Measurements from ENCODE around the gene AHDC1.

Gene AHDC1

DNA sequence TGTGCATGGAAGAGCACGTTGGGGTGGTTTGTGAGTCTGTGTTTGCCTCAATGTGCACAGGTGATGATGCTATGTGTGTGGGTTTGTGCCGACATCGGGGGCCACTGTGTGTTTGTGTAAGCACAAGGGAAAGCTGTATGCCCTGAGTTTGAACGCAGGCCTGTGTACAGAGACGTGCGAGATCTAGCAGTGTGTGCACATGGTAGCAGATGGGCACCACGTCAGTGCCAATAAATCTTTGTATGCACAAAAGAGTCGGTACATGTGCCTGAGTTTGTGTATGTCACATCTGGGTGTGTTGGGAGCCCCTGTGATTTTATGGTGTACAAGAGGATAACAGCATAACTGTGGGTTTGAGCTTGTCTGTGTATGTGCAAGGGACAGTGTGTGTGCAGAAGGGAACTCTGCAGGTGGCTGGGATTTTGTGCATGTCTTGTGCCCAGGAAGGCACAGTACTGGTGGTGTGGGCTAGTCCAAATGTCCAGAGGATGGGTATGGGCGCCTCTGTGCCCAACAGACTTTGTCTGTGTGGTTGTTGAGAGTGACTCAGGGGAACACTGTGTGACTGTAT is 82.0 kb downstream of the AHDC1 start:
- Histone ChIP-seq H2BK15ac (replicated peaks; ENCODE audit: low read depth) (no peak overlapping the region), H3K4ac (ENCODE audit: low read depth, low read length) (no peak overlapping the region), H3K79me2 (ENCODE audit: control insufficient read depth, insufficient read depth, low read length) (no peaks in the 10 kb centered on the region), H3K79me1 (ENCODE audit: low read length) (no peaks in the 10 kb centered on the region), H3K4me3 (ENCODE audit: low read length) (no peak overlapping the region), H3K56ac (ENCODE audit: low read length) (no peak overlapping the region), H3K23ac (ENCODE audit: low read length) (no peak overlapping the region), H2BK5ac (ENCODE audit: low read length) (no peak overlapping the region), H4K8ac (ENCODE audit: low read depth, low read length) (no peak overlapping the region), H3K4me2 (ENCODE audit: low read length) (no peak overlapping the region), H3K18ac (ENCODE audit: low read length) (no peak overlapping the region), H3K27ac (ENCODE audit: low read depth, low read length) (no peak overlapping the region), H2AK5ac (ENCODE audit: low read length) (no peak overlapping the region), H3K4me1 (ENCODE audit: control insufficient read depth, low read depth, low read length) (peaks cover 19% of the 10 kb centered on the region), H4K5ac (ENCODE audit: low read length) (no peak overlapping the region), H3K27me3 (ENCODE audit: insufficient read depth, low read length, poor library complexity) (no peaks in the 10 kb centered on the region), H2BK120ac (ENCODE audit: low read depth, low read length) (no peak overlapping the region), H3K36me3 (ENCODE audit: control insufficient read depth, insufficient read depth, low read length) (no peaks in the 10 kb centered on the region), H3K9ac (ENCODE audit: low read length) (no peak overlapping the region)
- no CpG with 5 or more reads among the region's 9 CpGs for WGBS (ENCODE audit: extremely low coverage, insufficient coverage, low lambda C conversion rate)
- DNase-seq = no peak

DNA sequence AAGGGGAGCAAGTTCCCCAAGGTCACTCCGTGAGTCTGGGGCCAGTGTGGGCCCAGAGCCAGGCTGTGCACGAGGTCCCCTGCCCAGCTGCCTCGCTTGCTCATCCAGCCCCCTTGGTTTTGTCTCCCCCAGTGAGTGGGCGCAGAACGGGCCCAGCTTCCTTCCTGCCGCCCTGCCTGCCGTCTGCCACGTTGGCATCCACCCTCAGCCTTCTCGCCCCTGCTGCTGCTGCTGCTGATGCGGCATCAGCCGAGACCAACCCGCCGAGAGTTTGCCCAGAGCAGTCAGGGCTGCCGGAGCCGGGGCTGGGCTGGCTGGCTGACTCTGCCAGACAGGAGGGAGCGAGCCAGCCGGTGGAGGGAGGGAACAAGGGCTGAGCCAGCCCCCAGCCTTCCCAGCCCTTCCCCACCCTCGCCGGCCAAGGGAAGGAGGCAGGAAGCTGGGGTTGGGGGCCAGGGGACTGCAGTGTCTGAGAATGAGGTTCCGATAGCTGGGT is 82.6 kb downstream of the AHDC1 start:
- H3K27ac ChIP-seq (ENCODE audit: low read depth, low read length) = no peak overlapping the region
- peaks cover 16% of the 10 kb centered on the region for H3K4me1 ChIP-seq (ENCODE audit: control insufficient read depth, low read depth, low read length)
- WGBS (ENCODE audit: extremely low coverage, insufficient coverage, low lambda C conversion rate) = no CpG with 5 or more reads among the region's 20 CpGs

DNA sequence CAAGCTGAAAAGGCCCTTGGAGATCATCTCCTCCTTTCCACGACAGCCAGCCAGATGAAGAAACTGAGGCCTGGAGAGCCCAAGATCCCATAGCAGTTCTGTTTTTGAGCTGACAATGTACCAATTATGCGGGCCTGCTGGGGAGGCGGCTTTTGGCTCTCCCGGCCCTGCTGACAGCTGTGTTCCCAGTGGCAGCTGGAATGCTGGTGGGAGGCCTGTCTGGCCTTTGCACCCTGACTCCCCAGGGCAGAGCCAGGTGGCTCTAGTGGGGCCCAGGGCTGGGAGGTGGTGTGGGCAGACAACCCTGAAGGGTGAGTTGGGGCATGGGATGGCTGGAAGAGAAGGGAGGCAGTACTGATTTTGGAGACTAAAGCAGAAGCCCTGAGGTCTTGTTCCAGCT is 83.3 kb downstream of the AHDC1 start:
- Histone ChIP-seq H4K8ac (ENCODE audit: low read depth, low read length) (no peak overlapping the region), H3K27ac (ENCODE audit: low read depth, low read length) (no peak overlapping the region), H3K9ac (ENCODE audit: low read length) (no peak overlapping the region), H3K4me1 (ENCODE audit: control insufficient read depth, low read depth, low read length) (peaks cover 12% of the 10 kb centered on the region), H2BK5ac (ENCODE audit: low read length) (no peak overlapping the region), H3K79me1 (ENCODE audit: low read length) (no peaks in the 10 kb centered on the region), H2AK5ac (ENCODE audit: low read length) (no peak overlapping the region), H3K4me2 (ENCODE audit: low read length) (no peak overlapping the region), H4K5ac (ENCODE audit: low read length) (no peak overlapping the region), H3K4me3 (ENCODE audit: low read length) (no peak overlapping the region), H3K18ac (ENCODE audit: low read length) (no peak overlapping the region), H2BK15ac (replicated peaks; ENCODE audit: low read depth) (no peak overlapping the region), H3K36me3 (ENCODE audit: control insufficient read depth, insufficient read depth, low read length) (no peaks in the 10 kb centered on the region), H3K27me3 (ENCODE audit: insufficient read depth, low read length, poor library complexity) (no peaks in the 10 kb centered on the region), H3K79me2 (ENCODE audit: control insufficient read depth, insufficient read depth, low read length) (no peaks in the 10 kb centered on the region), H3K4ac (ENCODE audit: low read depth, low read length) (no peak overlapping the region), H3K23ac (ENCODE audit: low read length) (no peak overlapping the region), H2BK120ac (ENCODE audit: low read depth, low read length) (no peak overlapping the region), H3K56ac (ENCODE audit: low read length) (no peak overlapping the region)
- no CpG with 5 or more reads among the region's 4 CpGs for WGBS (ENCODE audit: extremely low coverage, insufficient coverage, low lambda C conversion rate)
- no peak for DNase-seq

More for the DNA sequence above, 82.6 kb downstream of the AHDC1 start:
- Histone ChIP-seq H3K79me1 (ENCODE audit: low read length) (no peaks in the 10 kb centered on the region), H3K23ac (ENCODE audit: low read length) (no peak overlapping the region), H3K4ac (ENCODE audit: low read depth, low read length) (no peak overlapping the region), H3K56ac (ENCODE audit: low read length) (no peak overlapping the region), H2BK15ac (replicated peaks; ENCODE audit: low read depth) (no peak overlapping the region), H4K5ac (ENCODE audit: low read length) (no peak overlapping the region), H2BK5ac (ENCODE audit: low read length) (no peak overlapping the region), H3K79me2 (ENCODE audit: control insufficient read depth, insufficient read depth, low read length) (no peaks in the 10 kb centered on the region), H3K36me3 (ENCODE audit: control insufficient read depth, insufficient read depth, low read length) (no peaks in the 10 kb centered on the region), H3K27me3 (ENCODE audit: insufficient read depth, low read length, poor library complexity) (no peaks in the 10 kb centered on the region), H2AK5ac (ENCODE audit: low read length) (no peak overlapping the region), H4K8ac (ENCODE audit: low read depth, low read length) (no peak overlapping the region), H2BK120ac (ENCODE audit: low read depth, low read length) (no peak overlapping the region), H3K9ac (ENCODE audit: low read length) (no peak overlapping the region), H3K4me3 (ENCODE audit: low read length) (no peak overlapping the region), H3K4me2 (ENCODE audit: low read length) (no peak overlapping the region), H3K18ac (ENCODE audit: low read length) (no peak overlapping the region)
- DNase-seq = no peak

DNA sequence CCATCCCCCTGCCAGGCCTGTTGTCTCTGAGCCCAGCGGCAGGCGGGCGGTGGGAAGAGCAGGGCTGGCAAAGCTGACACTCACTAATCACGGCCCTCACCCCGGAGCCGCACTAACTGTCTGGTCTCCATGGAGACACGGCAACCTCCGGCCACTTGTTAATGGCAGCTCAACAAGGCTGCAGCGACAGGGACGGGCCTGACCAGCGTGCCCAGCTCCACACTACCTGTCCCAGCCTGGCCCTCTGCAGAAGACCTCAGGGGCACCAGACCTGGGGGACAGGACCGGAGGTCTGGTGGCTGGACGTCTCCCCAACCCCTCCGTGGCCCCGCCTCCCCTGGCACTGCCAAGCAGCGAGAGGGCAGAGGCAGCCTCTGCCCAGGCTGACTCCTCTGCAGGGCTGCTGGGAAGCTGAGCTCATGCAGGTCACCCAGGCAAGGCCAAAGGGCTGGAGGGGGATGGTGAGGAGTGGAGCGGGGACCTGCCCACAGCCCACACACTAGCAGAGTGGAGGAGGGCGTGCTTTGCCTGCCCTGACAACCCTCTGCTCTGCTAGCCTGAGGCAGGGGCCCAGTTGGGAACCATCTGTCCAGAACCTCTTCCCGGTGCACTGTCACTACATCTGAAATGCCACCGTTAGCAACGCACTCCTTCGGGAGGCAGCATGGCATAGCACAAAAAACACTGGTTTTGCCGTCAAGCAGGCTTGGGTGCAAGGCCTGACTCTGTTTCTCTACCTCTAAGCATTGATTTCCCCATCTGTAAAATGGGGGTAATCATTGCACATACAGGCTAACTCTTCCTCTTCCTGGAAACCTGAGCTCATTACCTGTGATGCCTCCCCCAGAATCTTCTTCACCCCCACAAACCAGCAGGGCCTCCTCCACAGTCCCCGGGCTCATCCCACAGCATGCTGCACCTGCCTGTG is 84.3 kb downstream of the AHDC1 start:
- H3K4ac ChIP-seq (ENCODE audit: low read depth, low read length) = no peak overlapping the region
- no peaks in the 10 kb centered on the region for H3K79me2 ChIP-seq (ENCODE audit: control insufficient read depth, insufficient read depth, low read length)
- peaks cover 9% of the 10 kb centered on the region for H3K4me1 ChIP-seq (ENCODE audit: control insufficient read depth, low read depth, low read length)
- no peak overlapping the region for H2AK5ac ChIP-seq (ENCODE audit: low read length)
- H3K36me3 ChIP-seq (ENCODE audit: control insufficient read depth, insufficient read depth, low read length) = no peaks in the 10 kb centered on the region
- H2BK15ac ChIP-seq (replicated peaks; ENCODE audit: low read depth) = no peak overlapping the region
- no peak overlapping the region for H3K18ac ChIP-seq (ENCODE audit: low read length)
- peak; percentile 69 for DNase-seq
- no peak overlapping the region for H4K5ac ChIP-seq (ENCODE audit: low read length)
- H3K27ac ChIP-seq (ENCODE audit: low read depth, low read length) = no peak overlapping the region
- H3K4me3 ChIP-seq (ENCODE audit: low read length) = no peak overlapping the region
- H2BK5ac ChIP-seq (ENCODE audit: low read length) = no peak overlapping the region
- no peaks in the 10 kb centered on the region for H3K79me1 ChIP-seq (ENCODE audit: low read length)
- no peak overlapping the region for H3K9ac ChIP-seq (ENCODE audit: low read length)
- H4K8ac ChIP-seq (ENCODE audit: low read depth, low read length) = no peak overlapping the region
- no CpG with 5 or more reads among the region's 24 CpGs for WGBS (ENCODE audit: extremely low coverage, insufficient coverage, low lambda C conversion rate)
- no peak overlapping the region for H3K23ac ChIP-seq (ENCODE audit: low read length)
- H2BK120ac ChIP-seq (ENCODE audit: low read depth, low read length) = no peak overlapping the region
- no peak overlapping the region for H3K4me2 ChIP-seq (ENCODE audit: low read length)
- peak overlapping the region; percentile 36 for H3K56ac ChIP-seq (ENCODE audit: low read length)
- H3K27me3 ChIP-seq (ENCODE audit: insufficient read depth, low read length, poor library complexity) = no peaks in the 10 kb centered on the region

DNA sequence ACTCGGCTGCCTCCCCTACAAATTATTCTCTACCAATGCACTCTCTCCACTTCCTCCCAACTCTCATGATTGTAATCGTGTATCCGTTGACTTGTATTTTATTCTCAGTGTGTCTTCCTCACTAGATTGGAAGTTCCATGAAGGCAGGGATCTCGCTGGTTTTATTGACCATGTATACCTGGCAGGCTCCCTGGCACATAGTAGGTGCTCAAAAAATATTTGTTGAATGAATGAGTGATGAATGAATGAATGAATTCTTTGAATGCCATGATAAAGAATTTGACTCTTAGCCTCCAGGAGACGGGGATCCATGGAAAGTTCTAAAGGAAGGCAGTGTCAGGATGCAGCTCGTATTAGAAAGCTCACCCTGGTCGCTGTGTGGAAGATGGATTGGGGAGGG is 85.1 kb downstream of the AHDC1 start:
- Histone ChIP-seq H3K4ac (ENCODE audit: low read depth, low read length) (no peak overlapping the region), H3K23ac (ENCODE audit: low read length) (no peak overlapping the region), H3K4me3 (ENCODE audit: low read length) (no peak overlapping the region), H3K18ac (ENCODE audit: low read length) (no peak overlapping the region), H2AK5ac (ENCODE audit: low read length) (no peak overlapping the region), H3K9ac (ENCODE audit: low read length) (no peak overlapping the region), H4K8ac (ENCODE audit: low read depth, low read length) (no peak overlapping the region), H2BK5ac (ENCODE audit: low read length) (no peak overlapping the region), H3K4me1 (ENCODE audit: control insufficient read depth, low read depth, low read length) (peaks cover 9% of the 10 kb centered on the region), H3K36me3 (ENCODE audit: control insufficient read depth, insufficient read depth, low read length) (no peaks in the 10 kb centered on the region), H2BK120ac (ENCODE audit: low read depth, low read length) (no peak overlapping the region), H3K4me2 (ENCODE audit: low read length) (no peak overlapping the region), H2BK15ac (replicated peaks; ENCODE audit: low read depth) (no peak overlapping the region), H3K27ac (ENCODE audit: low read depth, low read length) (no peak overlapping the region), H3K56ac (ENCODE audit: low read length) (no peak overlapping the region), H3K79me1 (ENCODE audit: low read length) (no peaks in the 10 kb centered on the region), H3K27me3 (ENCODE audit: insufficient read depth, low read length, poor library complexity) (no peaks in the 10 kb centered on the region), H4K5ac (ENCODE audit: low read length) (no peak overlapping the region), H3K79me2 (ENCODE audit: control insufficient read depth, insufficient read depth, low read length) (no peaks in the 10 kb centered on the region)
- no CpG with 5 or more reads among the region's 7 CpGs for WGBS (ENCODE audit: extremely low coverage, insufficient coverage, low lambda C conversion rate)
- DNase-seq = no peak

Measured in mesendoderm (in vitro differentiated cells).